SK-N-SH (cell line): Measurements from ENCODE around the gene MMP3. TPM values are rescaled to one million over a fixed set of nuclear protein-coding genes. Genes with fewer than 3 reads are reported as not detected.

Source experiments
- CTCF ChIA-PET: fragments of 300-600, 350-600 bp; formaldehyde crosslinking; extraction: SDS; loops from one replicate; lab custom pipeline; 2021; lab: Yijun Ruan, JAX
- POLR2A ChIA-PET: fragments of 350-600 bp; sonication (Branson Sonifier 250); formaldehyde crosslinking; extraction: SDS; loops from one replicate; lab custom pipeline; 2020; ENCODE audit warnings: antibody characterized with exemption, inconsistent platforms; lab: Yijun Ruan, JAX
- DNase-seq: peaks from one replicate; pipeline ENCODE4 v3.0.0; 2012
- H2AFZ ChIP-seq: fragments of 200-600 bp; sonication (generic); 2 replicates; pipeline ENCODE4 v1.8.1; 2016; ENCODE audit warnings: antibody characterized with exemption, mild to moderate bottlenecking, low read depth
- H3F3A ChIP-seq: fragments of 200-600 bp; sonication (generic); replicated peaks from 2 replicates; pipeline ENCODE3; 2016; ENCODE audit warnings: antibody characterized with exemption, mild to moderate bottlenecking; ENCODE audit not compliant: insufficient read depth
- H3K27ac ChIP-seq, 2 experiments: fragments of 200-500 bp in 1 of 2; fragments of 200-600 bp in 1 of 2; sonication (Bioruptor generic) in 1 of 2; sonication (generic), shearing (Covaris generic) in 1 of 2; 2 replicates each; pipeline versions ENCODE4 v1.5.1 to v1.6.1; 2014 to 2016; ENCODE audit warnings: low read depth in 2 of 2, inconsistent platforms in 1 of 2, low read length in 1 of 2, mild to moderate bottlenecking in 1 of 2, mixed read lengths in 1 of 2
- H3K27me3 ChIP-seq: fragments of 200-600 bp; sonication (generic), shearing (Covaris generic); 2 replicates; pipeline ENCODE4 v1.6.1; 2016; ENCODE audit warnings: mixed run types; ENCODE audit not compliant: insufficient read depth
- H3K36me3 ChIP-seq, 2 experiments: fragments of 200-500 bp in 1 of 2; fragments of 200-600 bp in 1 of 2; sonication (Bioruptor generic) in 1 of 2; sonication (generic) in 1 of 2; replicated peaks in 1 of 2; 2 replicates each; pipeline versions ENCODE3 to v1.5.1; 2014 to 2016; ENCODE audit warnings: low read length in 1 of 2, mild to moderate bottlenecking in 1 of 2; ENCODE audit not compliant: insufficient read depth in 2 of 2, control insufficient read depth in 1 of 2
- H3K4me1 ChIP-seq, 2 experiments: fragments of 200-500 bp in 1 of 2; fragments of 200-600 bp in 1 of 2; sonication (Bioruptor generic) in 1 of 2; sonication (generic), shearing (Covaris generic) in 1 of 2; 2 replicates each; pipeline versions ENCODE4 v1.5.1 to v1.6.1; 2014 to 2016; ENCODE audit warnings: low read depth in 1 of 2, low read length in 1 of 2, mixed run types in 1 of 2; ENCODE audit not compliant: insufficient read depth in 2 of 2, control insufficient read depth in 1 of 2
- H3K4me2 ChIP-seq: fragments of 200-600 bp; sonication (generic), shearing (Covaris generic); 2 replicates; pipeline ENCODE4 v1.6.1; 2017; ENCODE audit warnings: mixed run types
- H3K4me3 ChIP-seq, 2 experiments: fragments of 200-500 bp in 1 of 2; fragments of 200-600 bp in 1 of 2; sonication (Bioruptor generic) in 1 of 2; sonication (generic), shearing (Covaris generic) in 1 of 2; 2 replicates each; pipeline versions ENCODE4 v1.5.1 to v1.8.1; 2014 to 2016; ENCODE audit warnings: low read depth in 2 of 2, inconsistent platforms in 1 of 2, low read length in 1 of 2, mild to moderate bottlenecking in 1 of 2, mixed read lengths in 1 of 2, moderate library complexity in 1 of 2
- H3K79me2 ChIP-seq: fragments of 200-600 bp; sonication (generic); 2 replicates; pipeline ENCODE4 v1.8.1; 2017; ENCODE audit warnings: mild to moderate bottlenecking; ENCODE audit not compliant: insufficient read depth
- H3K9ac ChIP-seq: fragments of 200-600 bp; sonication (generic); 2 replicates; pipeline ENCODE4 v1.6.1; 2017; ENCODE audit warnings: mixed run types
- H3K9me2 ChIP-seq: fragments of 200-600 bp; sonication (generic); 2 replicates; pipeline ENCODE4 v1.6.1; 2017; ENCODE audit warnings: mixed run types
- H3K9me3 ChIP-seq: fragments of 200-600 bp; sonication (generic); 2 replicates; pipeline ENCODE4 v1.6.1; 2017; ENCODE audit warnings: mixed run types, mild to moderate bottlenecking, moderate library complexity
- H4K20me1 ChIP-seq: fragments of 200-600 bp; sonication (generic); 2 replicates; pipeline ENCODE4 v1.6.1; 2017; ENCODE audit warnings: mild to moderate bottlenecking, mixed run types; ENCODE audit not compliant: insufficient read depth
- CHD2 ChIP-seq: fragments of 150-350 bp; IDR thresholded peaks from 2 replicates; pipeline ENCODE4 v1.6.1; 2018; ENCODE audit warnings: low read length; ENCODE audit not compliant: partially characterized antibody
- CTCF ChIP-seq: fragments of 200-600 bp; sonication (generic); IDR thresholded peaks from 2 replicates; pipeline ENCODE4 v1.6.1; 2017; ENCODE audit warnings: antibody characterized with exemption, mild to moderate bottlenecking, moderate library complexity
- FOSL2 ChIP-seq: IDR thresholded peaks from 2 replicates; pipeline ENCODE4 v1.4.0; 2012; ENCODE audit warnings: low read depth, mild to moderate bottlenecking, moderate library complexity, borderline replicate concordance
- FOXJ3 ChIP-seq: sonication (generic); formaldehyde crosslinking; IDR thresholded peaks from 2 replicates; pipeline ENCODE4 v1.5.1; 2020; ENCODE audit warnings: mild to moderate bottlenecking, missing genetic modification reagents
- GABPA ChIP-seq: IDR thresholded peaks from 2 replicates; pipeline ENCODE4 v1.4.0; 2012; ENCODE audit warnings: low read depth, mild to moderate bottlenecking
- JUND ChIP-seq: IDR thresholded peaks from 2 replicates; pipeline ENCODE4 v1.4.0; 2012
- MXI1 ChIP-seq: IDR thresholded peaks from 2 replicates; pipeline ENCODE4 v1.6.1; 2012; ENCODE audit warnings: mild to moderate bottlenecking, low read depth, low read length, improper control_type of control experiment
- PBX3 ChIP-seq: IDR thresholded peaks from 2 replicates; pipeline ENCODE4; 2012
- POLR2AphosphoS5 ChIP-seq: IDR thresholded peaks from 2 replicates; pipeline ENCODE4 v1.6.1; 2012; ENCODE audit warnings: low read depth, low read length
- RAD21 ChIP-seq: IDR thresholded peaks from 2 replicates; pipeline ENCODE4 v1.6.1; 2012; ENCODE audit warnings: mild to moderate bottlenecking, low read length
- RCOR1 ChIP-seq: fragments of 150-350 bp; IDR thresholded peaks from 2 replicates; pipeline ENCODE4 v1.6.1; 2017; ENCODE audit warnings: antibody characterized with exemption, low read length
- RXRA ChIP-seq: IDR thresholded peaks from 2 replicates; pipeline ENCODE4 v1.4.0; 2012; ENCODE audit warnings: low read depth, mild to moderate bottlenecking, borderline replicate concordance
- SMC3 ChIP-seq: IDR thresholded peaks from 2 replicates; pipeline ENCODE4 v1.6.1; 2012; ENCODE audit warnings: low read depth, low read length, improper control_type of control experiment
- TCF12 ChIP-seq: IDR thresholded peaks from 2 replicates; pipeline ENCODE4 v1.4.0; 2012
- WGBS: methylation state at CpG from one replicate; pipeline ENCODE4 v1.1.6; 2017; ENCODE audit warnings: low lambda C conversion rate; 5-methylcytosine and 5-hydroxymethylcytosine counted together
- polyA plus RNA-seq, 3 experiments: library from polyadenylated mRNA; depleted of rRNA; stranded (reverse); fragments of >200 nt; gene quantifications; 2 replicates each; pipeline ENCODE4 v1.2.3, GENCODE V29; 2012
- TF ChIP-seq, protein P1 (sequence below): fragments of 150-350 bp; IDR thresholded peaks from 2 replicates; pipeline ENCODE4 v1.6.1; 2017; ENCODE audit warnings: antibody characterized with exemption, low read length, low read depth, borderline replicate concordance
- TF ChIP-seq, protein P2 (sequence below): IDR thresholded peaks from 2 replicates; pipeline ENCODE4 v1.4.0; 2012; ENCODE audit warnings: low read depth

Gene MMP3
- polyA plus RNA-seq, 1 of the 3 experiments (the other 2 are of a cell fraction): 39.3 TPM

- no peak overlapping the region for H3K4me2 ChIP-seq
- no peaks in the 10 kb centered on the region for H4K20me1 ChIP-seq
- H3K36me3 ChIP-seq: no peaks in the 10 kb centered on the region
- H3K27ac ChIP-seq: no peak overlapping the region
- no peak overlapping the region for H3K4me3 ChIP-seq
- H3K9me3 ChIP-seq: peaks cover 6% of the 10 kb centered on the region; the same call in 1 of the 2 replicates
- no peak for DNase-seq
- H3K27me3 ChIP-seq: no peaks in the 10 kb centered on the region
- H3K4me1 ChIP-seq: no peaks in the 10 kb centered on the region; a peak in 1 of 4 replicates
- WGBS: 44% methylated on average over 1 of the region's 1 CpG
- TF ChIP-seq RAD21 (no peak), MXI1 (no peak), FOXJ3 (CRISPR knock-in tag) (no peak), RXRA (no peak), FOSL2 (no peak)
- ChIA-PET CTCF (no interaction called here), POLR2A (no interaction called here)
- H3F3A ChIP-seq: no peaks in the 10 kb centered on the region
- no peaks in the 10 kb centered on the region for H3K79me2 ChIP-seq
- H2AFZ ChIP-seq: no peak overlapping the region
- H3K9ac ChIP-seq: no peak overlapping the region
- H3K9me2 ChIP-seq: no peaks in the 10 kb centered on the region
Observed at GRCh38 chr11:102813484-102813883, 29.9 kb downstream of the MMP3 start.

GRCh38 chr11:102812188-102812587 lies 31.2 kb downstream of the MMP3 start:
- no peak overlapping the region for H3K9ac ChIP-seq
- no peak overlapping the region for H3K27ac ChIP-seq
- ChIA-PET POLR2A (no interaction called here), CTCF (interaction anchor here (0.6 to 2.6 kb wide), 2 partner anchors 129 to 518 kb away, joined by 3 to 13 read pairs; no protein-coding TSS in a partner anchor)
- no peak overlapping the region for H2AFZ ChIP-seq
- no peaks in the 10 kb centered on the region for H3F3A ChIP-seq
- no peak overlapping the region for H3K4me2 ChIP-seq
- H3K9me3 ChIP-seq: peaks cover 4% of the 10 kb centered on the region; the same call in 1 of the 2 replicates
- H4K20me1 ChIP-seq: no peaks in the 10 kb centered on the region
- H3K4me3 ChIP-seq: no peak overlapping the region
- H3K79me2 ChIP-seq: no peaks in the 10 kb centered on the region
- H3K4me1 ChIP-seq: peaks cover 0 to 2% of the 10 kb centered on the region in 2 experiments; a peak in 2 of 4 replicates
- TF ChIP-seq MXI1 (no peak), RXRA (no peak), RAD21 (no peak), CHD2 (no peak)
- TF ChIP-seq, protein P1, sequence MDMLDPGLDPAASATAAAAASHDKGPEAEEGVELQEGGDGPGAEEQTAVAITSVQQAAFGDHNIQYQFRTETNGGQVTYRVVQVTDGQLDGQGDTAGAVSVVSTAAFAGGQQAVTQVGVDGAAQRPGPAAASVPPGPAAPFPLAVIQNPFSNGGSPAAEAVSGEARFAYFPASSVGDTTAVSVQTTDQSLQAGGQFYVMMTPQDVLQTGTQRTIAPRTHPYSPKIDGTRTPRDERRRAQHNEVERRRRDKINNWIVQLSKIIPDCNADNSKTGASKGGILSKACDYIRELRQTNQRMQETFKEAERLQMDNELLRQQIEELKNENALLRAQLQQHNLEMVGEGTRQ: no peak
- no peaks in the 10 kb centered on the region for H3K9me2 ChIP-seq
- WGBS: 53% methylated on average over 3 of the region's 3 CpGs
- DNase-seq: no peak
- no peaks in the 10 kb centered on the region for H3K36me3 ChIP-seq
- no peaks in the 10 kb centered on the region for H3K27me3 ChIP-seq

DNA sequence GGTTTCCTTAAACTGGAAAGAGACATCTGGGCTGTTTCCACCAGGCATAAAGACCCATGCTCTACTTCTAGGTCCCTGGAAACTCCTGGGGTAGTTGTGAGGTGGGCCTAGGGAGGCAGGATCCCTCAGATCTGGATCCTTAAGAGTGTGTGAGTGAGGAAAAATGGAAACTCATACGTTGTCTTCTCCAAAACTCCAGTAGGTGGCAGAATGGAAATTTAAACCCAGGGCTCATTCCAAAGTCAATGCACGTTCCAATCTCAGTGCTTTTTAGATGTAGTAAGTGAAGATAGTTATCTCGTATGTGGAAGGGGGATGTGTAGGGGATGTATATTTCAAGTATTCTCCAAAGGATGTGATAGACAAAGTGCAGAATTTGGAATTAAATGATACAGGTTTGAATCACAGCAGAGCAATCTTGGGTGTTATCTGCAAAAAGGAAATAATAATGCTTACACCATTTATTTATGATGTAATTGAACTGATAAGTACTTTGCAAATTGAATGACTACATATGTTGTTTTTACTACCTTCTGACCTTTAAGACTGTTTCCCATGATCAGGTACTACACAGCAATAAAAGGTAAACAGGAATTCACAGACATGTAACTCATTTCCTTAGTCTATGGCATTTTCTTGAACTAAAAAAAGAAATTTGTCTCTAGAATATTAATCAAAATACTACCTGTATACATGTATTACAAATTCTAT lies 32.3 kb downstream of the MMP3 start:
- no peaks in the 10 kb centered on the region for H3K9me2 ChIP-seq
- H3F3A ChIP-seq: peaks cover 9% of the 10 kb centered on the region
- H3K27me3 ChIP-seq: no peaks in the 10 kb centered on the region
- peak overlapping the region in 1 of 2 experiments; percentile 15; a peak in 1 of 4 replicates for H3K4me3 ChIP-seq
- H3K4me1 ChIP-seq: peaks cover 2 to 6% of the 10 kb centered on the region in 2 experiments; a peak in 3 of 4 replicates
- no peaks in the 10 kb centered on the region for H4K20me1 ChIP-seq
- 3% methylated on average over 3 of the region's 3 CpGs for WGBS
- H3K4me2 ChIP-seq: no peak overlapping the region
- ChIA-PET POLR2A (no interaction called here), CTCF (interaction anchor here (1.1 to 2.6 kb wide), 3 partner anchors 11 to 130 kb away, joined by 3 to 13 read pairs (median 4); no protein-coding TSS in a partner anchor)
- no peaks in the 10 kb centered on the region for H3K9me3 ChIP-seq
- peak overlapping the region; percentile 77; the same call in 1 of the 2 replicates for H2AFZ ChIP-seq
- no peaks in the 10 kb centered on the region for H3K79me2 ChIP-seq
- H3K36me3 ChIP-seq: no peaks in the 10 kb centered on the region
- H3K27ac ChIP-seq: no peak overlapping the region
- DNase-seq: peak; percentile 10
- no peak overlapping the region for H3K9ac ChIP-seq
- peak; percentile 65 for TF ChIP-seq CTCF
- TF ChIP-seq POLR2AphosphoS5: no peak
- no peak for TF ChIP-seq PBX3
- no peak for TF ChIP-seq RCOR1
- peak; percentile 54 for TF ChIP-seq SMC3
- no peak for TF ChIP-seq MXI1
- TF ChIP-seq, protein P2, sequence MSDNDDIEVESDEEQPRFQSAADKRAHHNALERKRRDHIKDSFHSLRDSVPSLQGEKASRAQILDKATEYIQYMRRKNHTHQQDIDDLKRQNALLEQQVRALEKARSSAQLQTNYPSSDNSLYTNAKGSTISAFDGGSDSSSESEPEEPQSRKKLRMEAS: no peak
- TF ChIP-seq GABPA: no peak
- no peak for TF ChIP-seq TCF12
- no peak for TF ChIP-seq JUND
- no peak for TF ChIP-seq RXRA
